ENCODE results near the gene GARNL3. TPM values are rescaled to one million over a fixed set of nuclear protein-coding genes. Genes with fewer than 3 reads are reported as not detected.

The GARNL3 gene
- total and polyA plus RNA-seq, 2 of the 13 experiments (the other 11 are each of a cell fraction or from before 2014, with no cell fraction given), result 3.9 to 11.0 TPM

DNA sequence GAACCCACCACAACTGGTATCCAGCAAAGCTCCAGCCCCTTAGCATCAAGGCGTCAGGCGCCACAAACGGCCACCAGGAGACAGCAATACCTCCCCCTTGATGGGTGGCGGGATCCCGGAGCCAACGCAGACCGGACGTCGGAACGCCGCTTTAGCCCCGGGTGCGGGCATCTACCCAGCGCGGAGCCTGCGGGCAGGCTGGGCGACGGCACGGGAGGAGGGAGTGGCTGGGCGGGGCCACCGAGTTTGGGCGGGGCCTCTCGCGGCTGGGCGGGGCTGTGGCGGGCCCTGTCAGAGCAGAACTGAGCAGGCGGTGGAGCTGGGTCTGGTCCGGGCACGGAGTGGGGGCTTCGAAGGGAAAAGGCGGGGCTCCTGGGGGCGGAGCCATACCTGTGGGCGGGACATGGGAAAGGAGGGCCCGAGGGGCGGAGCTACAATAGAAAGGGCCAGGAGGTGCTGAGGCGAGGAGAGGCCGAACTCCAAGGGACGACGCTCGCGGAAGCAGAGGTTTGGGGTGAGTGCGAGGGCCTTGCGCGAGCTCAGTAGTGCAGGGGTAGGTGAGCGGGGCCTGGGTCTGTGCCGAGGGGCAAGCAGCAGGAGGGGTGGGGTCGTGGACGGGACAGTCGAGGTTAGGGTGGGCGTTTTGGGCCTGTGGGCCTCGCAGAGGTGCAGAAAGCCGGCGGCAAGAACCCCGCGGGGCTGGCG, 40.2 kb upstream of the GARNL3 start (continued):
- TF ChIP-seq, protein P1, sequence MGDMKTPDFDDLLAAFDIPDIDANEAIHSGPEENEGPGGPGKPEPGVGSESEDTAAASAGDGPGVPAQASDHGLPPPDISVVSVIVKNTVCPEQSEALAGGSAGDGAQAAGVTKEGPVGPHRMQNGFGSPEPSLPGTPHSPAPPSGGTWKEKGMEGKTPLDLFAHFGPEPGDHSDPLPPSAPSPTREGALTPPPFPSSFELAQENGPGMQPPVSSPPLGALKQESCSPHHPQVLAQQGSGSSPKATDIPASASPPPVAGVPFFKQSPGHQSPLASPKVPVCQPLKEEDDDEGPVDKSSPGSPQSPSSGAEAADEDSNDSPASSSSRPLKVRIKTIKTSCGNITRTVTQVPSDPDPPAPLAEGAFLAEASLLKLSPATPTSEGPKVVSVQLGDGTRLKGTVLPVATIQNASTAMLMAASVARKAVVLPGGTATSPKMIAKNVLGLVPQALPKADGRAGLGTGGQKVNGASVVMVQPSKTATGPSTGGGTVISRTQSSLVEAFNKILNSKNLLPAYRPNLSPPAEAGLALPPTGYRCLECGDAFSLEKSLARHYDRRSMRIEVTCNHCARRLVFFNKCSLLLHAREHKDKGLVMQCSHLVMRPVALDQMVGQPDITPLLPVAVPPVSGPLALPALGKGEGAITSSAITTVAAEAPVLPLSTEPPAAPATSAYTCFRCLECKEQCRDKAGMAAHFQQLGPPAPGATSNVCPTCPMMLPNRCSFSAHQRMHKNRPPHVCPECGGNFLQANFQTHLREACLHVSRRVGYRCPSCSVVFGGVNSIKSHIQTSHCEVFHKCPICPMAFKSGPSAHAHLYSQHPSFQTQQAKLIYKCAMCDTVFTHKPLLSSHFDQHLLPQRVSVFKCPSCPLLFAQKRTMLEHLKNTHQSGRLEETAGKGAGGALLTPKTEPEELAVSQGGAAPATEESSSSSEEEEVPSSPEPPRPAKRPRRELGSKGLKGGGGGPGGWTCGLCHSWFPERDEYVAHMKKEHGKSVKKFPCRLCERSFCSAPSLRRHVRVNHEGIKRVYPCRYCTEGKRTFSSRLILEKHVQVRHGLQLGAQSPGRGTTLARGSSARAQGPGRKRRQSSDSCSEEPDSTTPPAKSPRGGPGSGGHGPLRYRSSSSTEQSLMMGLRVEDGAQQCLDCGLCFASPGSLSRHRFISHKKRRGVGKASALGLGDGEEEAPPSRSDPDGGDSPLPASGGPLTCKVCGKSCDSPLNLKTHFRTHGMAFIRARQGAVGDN (CRISPR knock-in tag; IDR thresholded peaks at IDR 0.05), result peak; percentile 79
- TF ChIP-seq HOXA9 (CRISPR knock-in tag; IDR thresholded peaks at IDR 0.05; ENCODE audit: borderline replicate concordance) (no peak), ZNF510 (CRISPR knock-in tag; IDR thresholded peaks at IDR 0.05; ENCODE audit: low read depth) (peak; percentile 41; the same call in 1 of the 2 replicates), ZNF20 (CRISPR knock-in tag; IDR thresholded peaks at IDR 0.05) (no peak), KDM6A (CRISPR knock-in tag; IDR thresholded peaks at IDR 0.05; ENCODE audit: low read depth) (no peak), MAF1 (CRISPR knock-in tag; IDR thresholded peaks at IDR 0.05; ENCODE audit: borderline replicate concordance) (no peak), HMG20A (CRISPR knock-in tag; IDR thresholded peaks at IDR 0.05; ENCODE audit: borderline replicate concordance) (no peak), ZNF7 (CRISPR knock-in tag; IDR thresholded peaks at IDR 0.05) (no peak), ZNF724P (CRISPR knock-in tag; IDR thresholded peaks at IDR 0.05; ENCODE audit: borderline replicate concordance) (no peak), ZNF746 (CRISPR knock-in tag; IDR thresholded peaks at IDR 0.05) (no peak)
- TF ChIP-seq, protein P2, sequence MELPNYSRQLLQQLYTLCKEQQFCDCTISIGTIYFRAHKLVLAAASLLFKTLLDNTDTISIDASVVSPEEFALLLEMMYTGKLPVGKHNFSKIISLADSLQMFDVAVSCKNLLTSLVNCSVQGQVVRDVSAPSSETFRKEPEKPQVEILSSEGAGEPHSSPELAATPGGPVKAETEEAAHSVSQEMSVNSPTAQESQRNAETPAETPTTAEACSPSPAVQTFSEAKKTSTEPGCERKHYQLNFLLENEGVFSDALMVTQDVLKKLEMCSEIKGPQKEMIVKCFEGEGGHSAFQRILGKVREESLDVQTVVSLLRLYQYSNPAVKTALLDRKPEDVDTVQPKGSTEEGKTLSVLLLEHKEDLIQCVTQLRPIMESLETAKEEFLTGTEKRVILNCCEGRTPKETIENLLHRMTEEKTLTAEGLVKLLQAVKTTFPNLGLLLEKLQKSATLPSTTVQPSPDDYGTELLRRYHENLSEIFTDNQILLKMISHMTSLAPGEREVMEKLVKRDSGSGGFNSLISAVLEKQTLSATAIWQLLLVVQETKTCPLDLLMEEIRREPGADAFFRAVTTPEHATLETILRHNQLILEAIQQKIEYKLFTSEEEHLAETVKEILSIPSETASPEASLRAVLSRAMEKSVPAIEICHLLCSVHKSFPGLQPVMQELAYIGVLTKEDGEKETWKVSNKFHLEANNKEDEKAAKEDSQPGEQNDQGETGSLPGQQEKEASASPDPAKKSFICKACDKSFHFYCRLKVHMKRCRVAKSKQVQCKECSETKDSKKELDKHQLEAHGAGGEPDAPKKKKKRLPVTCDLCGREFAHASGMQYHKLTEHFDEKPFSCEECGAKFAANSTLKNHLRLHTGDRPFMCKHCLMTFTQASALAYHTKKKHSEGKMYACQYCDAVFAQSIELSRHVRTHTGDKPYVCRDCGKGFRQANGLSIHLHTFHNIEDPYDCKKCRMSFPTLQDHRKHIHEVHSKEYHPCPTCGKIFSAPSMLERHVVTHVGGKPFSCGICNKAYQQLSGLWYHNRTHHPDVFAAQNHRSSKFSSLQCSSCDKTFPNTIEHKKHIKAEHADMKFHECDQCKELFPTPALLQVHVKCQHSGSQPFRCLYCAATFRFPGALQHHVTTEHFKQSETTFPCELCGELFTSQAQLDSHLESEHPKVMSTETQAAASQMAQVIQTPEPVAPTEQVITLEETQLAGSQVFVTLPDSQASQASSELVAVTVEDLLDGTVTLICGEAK (IDR thresholded peaks at IDR 0.05), result no peak
- TF ChIP-seq, protein P2 (CRISPR knock-in tag; IDR thresholded peaks at IDR 0.05), result no peak
- TF ChIP-seq, protein P3, sequence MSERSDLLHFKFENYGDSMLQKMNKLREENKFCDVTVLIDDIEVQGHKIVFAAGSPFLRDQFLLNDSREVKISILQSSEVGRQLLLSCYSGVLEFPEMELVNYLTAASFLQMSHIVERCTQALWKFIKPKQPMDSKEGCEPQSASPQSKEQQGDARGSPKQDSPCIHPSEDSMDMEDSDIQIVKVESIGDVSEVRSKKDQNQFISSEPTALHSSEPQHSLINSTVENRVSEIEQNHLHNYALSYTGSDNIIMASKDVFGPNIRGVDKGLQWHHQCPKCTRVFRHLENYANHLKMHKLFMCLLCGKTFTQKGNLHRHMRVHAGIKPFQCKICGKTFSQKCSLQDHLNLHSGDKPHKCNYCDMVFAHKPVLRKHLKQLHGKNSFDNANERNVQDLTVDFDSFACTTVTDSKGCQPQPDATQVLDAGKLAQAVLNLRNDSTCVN (CRISPR knock-in tag; IDR thresholded peaks at IDR 0.05; ENCODE audit: borderline replicate concordance), result no peak
- TF ChIP-seq, protein P4, sequence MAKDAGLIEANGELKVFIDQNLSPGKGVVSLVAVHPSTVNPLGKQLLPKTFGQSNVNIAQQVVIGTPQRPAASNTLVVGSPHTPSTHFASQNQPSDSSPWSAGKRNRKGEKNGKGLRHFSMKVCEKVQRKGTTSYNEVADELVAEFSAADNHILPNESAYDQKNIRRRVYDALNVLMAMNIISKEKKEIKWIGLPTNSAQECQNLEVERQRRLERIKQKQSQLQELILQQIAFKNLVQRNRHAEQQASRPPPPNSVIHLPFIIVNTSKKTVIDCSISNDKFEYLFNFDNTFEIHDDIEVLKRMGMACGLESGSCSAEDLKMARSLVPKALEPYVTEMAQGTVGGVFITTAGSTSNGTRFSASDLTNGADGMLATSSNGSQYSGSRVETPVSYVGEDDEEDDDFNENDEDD (CRISPR knock-in tag; IDR thresholded peaks at IDR 0.05; ENCODE audit: borderline replicate concordance), result peak; percentile 50; the same call in 1 of the 2 replicates
